SU-DHL-6 (cell line): ENCODE data around the gene MYB.

Source experiments
- H2AFZ ChIP-seq: fragments of 200-600 bp; sonication (generic); 2 replicates; pipeline ENCODE4 v1.6.1; 2014; ENCODE audit warnings: low read depth, mild to moderate bottlenecking, moderate library complexity, mixed read lengths, antibody characterized with exemption, low read length; ENCODE audit not compliant: severe bottlenecking
- H3F3A ChIP-seq: fragments of 200-600 bp; shearing (Covaris generic); 2 replicates; pipeline ENCODE4 v1.6.0; 2016; ENCODE audit warnings: antibody characterized with exemption, mild to moderate bottlenecking; ENCODE audit not compliant: insufficient read depth
- H3K27ac ChIP-seq: fragments of 200-600 bp; sonication (generic); 2 replicates; pipeline ENCODE4 v1.5.1; 2016; ENCODE audit warnings: low read depth, mild to moderate bottlenecking, low read length, moderate library complexity, mixed read lengths
- H3K27me3 ChIP-seq: fragments of 200-600 bp; sonication (generic), shearing (Covaris generic); 2 replicates; pipeline ENCODE4 v1.6.0; 2014; ENCODE audit warnings: mild to moderate bottlenecking, low read length
- H3K36me3 ChIP-seq: fragments of 200-600 bp; sonication (generic); 2 replicates; pipeline ENCODE4 v1.6.1; 2014; ENCODE audit warnings: mild to moderate bottlenecking, low read length, mixed read lengths
- H3K4me2 ChIP-seq: fragments of 300-600, 200-600 bp; shearing (Covaris generic), sonication (generic); 2 replicates; pipeline ENCODE4 v1.6.0; 2014; ENCODE audit warnings: low read length, low read depth, mild to moderate bottlenecking; ENCODE audit not compliant: poor library complexity, severe bottlenecking
- H3K4me3 ChIP-seq: fragments of 200-600 bp; sonication (generic); 2 replicates; pipeline ENCODE4 v1.5.1; 2014; ENCODE audit warnings: antibody characterized with exemption, low read length, mild to moderate bottlenecking, mixed read lengths; ENCODE audit not compliant: insufficient read depth, poor library complexity, severe bottlenecking
- H3K79me2 ChIP-seq: fragments of 200-600 bp; sonication (generic); 2 replicates; pipeline ENCODE4 v1.6.1; 2014; ENCODE audit warnings: mild to moderate bottlenecking, low read length, moderate library complexity; ENCODE audit not compliant: insufficient read depth
- H3K9ac ChIP-seq: fragments of 200-600 bp; sonication (generic); 2 replicates; pipeline ENCODE4 v1.7.0; 2014; ENCODE audit warnings: mild to moderate bottlenecking, low read length
- H3K9me2 ChIP-seq: fragments of 200-600 bp; sonication (generic); replicated peaks from 2 replicates; pipeline ENCODE4 v1.6.1; 2014; ENCODE audit warnings: low read length; ENCODE audit not compliant: insufficient read depth
- H3K9me3 ChIP-seq: fragments of 200-600 bp; sonication (generic); 2 replicates; pipeline ENCODE4 v1.6.1; 2014; ENCODE audit warnings: low read length, mixed read lengths; ENCODE audit not compliant: insufficient read depth
- H4K20me1 ChIP-seq: fragments of 200-600 bp; sonication (generic); 2 replicates; pipeline ENCODE4 v1.6.1; 2014; ENCODE audit warnings: low read depth, mild to moderate bottlenecking, antibody characterized with exemption, low read length, moderate library complexity, mixed read lengths
- CTCF ChIP-seq: fragments of 200-600 bp; sonication (generic); IDR thresholded peaks from one replicate; pipeline ENCODE4 v1.5.1; 2017; ENCODE audit warnings: antibody characterized with exemption, mild to moderate bottlenecking, low read length, moderate library complexity; ENCODE audit not compliant: insufficient read depth, poor library complexity, severe bottlenecking
- EZH2phosphoT487 ChIP-seq: fragments of 200-600 bp; sonication (generic), shearing (Covaris generic); conservative IDR thresholded peaks from 2 replicates; pipeline ENCODE4 v1.6.1; 2018; ENCODE audit warnings: mild to moderate bottlenecking, antibody characterized with exemption, low read length, moderate library complexity, mixed read lengths

The MYB gene

GRCh38 chr6:135256866-135257265 lies 75.8 kb downstream of the MYB start:
- Histone ChIP-seq H3K27me3 (no peaks in the 10 kb centered on the region), H3K36me3 (no peaks in the 10 kb centered on the region), H3K79me2 (no peaks in the 10 kb centered on the region), H3K4me3 (no peak overlapping the region), H3K9me2 (no peaks in the 10 kb centered on the region), H3K27ac (no peak overlapping the region), H3K4me2 (no peak overlapping the region), H3K9me3 (no peaks in the 10 kb centered on the region), H2AFZ (no peak overlapping the region), H4K20me1 (no peaks in the 10 kb centered on the region), H3F3A (no peaks in the 10 kb centered on the region), H3K9ac (no peak overlapping the region)
- TF ChIP-seq EZH2phosphoT487: no peak
- TF ChIP-seq CTCF: no peak

GRCh38 chr6:135257631-135258405 lies 76.7 kb downstream of the MYB start:
- Histone ChIP-seq H3K9ac (no peak overlapping the region), H3F3A (no peaks in the 10 kb centered on the region), H4K20me1 (no peaks in the 10 kb centered on the region), H3K27me3 (no peaks in the 10 kb centered on the region), H3K79me2 (no peaks in the 10 kb centered on the region), H3K4me3 (no peak overlapping the region), H3K27ac (no peak overlapping the region), H3K9me3 (no peaks in the 10 kb centered on the region), H3K9me2 (no peaks in the 10 kb centered on the region), H3K4me2 (no peak overlapping the region), H2AFZ (no peak overlapping the region), H3K36me3 (no peaks in the 10 kb centered on the region)
- no peak for TF ChIP-seq CTCF
- no peak for TF ChIP-seq EZH2phosphoT487

GRCh38 chr6:135258970-135259369 lies 77.9 kb downstream of the MYB start:
- H3K9me3 ChIP-seq: no peaks in the 10 kb centered on the region
- H3K9me2 ChIP-seq: no peaks in the 10 kb centered on the region
- no peaks in the 10 kb centered on the region for H3K79me2 ChIP-seq
- H4K20me1 ChIP-seq: no peaks in the 10 kb centered on the region
- TF ChIP-seq CTCF (no peak), EZH2phosphoT487 (no peak)
- no peaks in the 10 kb centered on the region for H3F3A ChIP-seq
- H3K27me3 ChIP-seq: no peaks in the 10 kb centered on the region
- no peak overlapping the region for H3K27ac ChIP-seq
- no peaks in the 10 kb centered on the region for H3K36me3 ChIP-seq
- no peak overlapping the region for H3K4me2 ChIP-seq
- H3K9ac ChIP-seq: no peak overlapping the region
- H2AFZ ChIP-seq: no peak overlapping the region
- H3K4me3 ChIP-seq: no peak overlapping the region
